LoVo (cell line): ENCODE measurements around the gene TMEM234.

Source experiments
- DNase-seq: peaks from one replicate; pipeline ENCODE4 v3.0.0-alpha.2; 2016; ENCODE audit warnings: low spot score

TMEM234 gene

GRCh38 chr1:32199717-32200072, 22.5 kb downstream of the TMEM234 start:
- DNase-seq = no peak

- DNase-seq = no peak
Measured at GRCh38 chr1:32199043-32199716, 23.0 kb downstream of the TMEM234 start.

- DNase-seq = no peak
Measured at GRCh38 chr1:32198237-32199042, 23.7 kb downstream of the TMEM234 start.

- no peak for DNase-seq
Measured at GRCh38 chr1:32197837-32198236, 24.3 kb downstream of the TMEM234 start.

GRCh38 chr1:32197074-32197473, 25.1 kb downstream of the TMEM234 start:
- no peak for DNase-seq

GRCh38 chr1:32195972-32196823, 26.0 kb downstream of the TMEM234 start:
- no peak for DNase-seq

- no peak for DNase-seq
Measured at GRCh38 chr1:32195531-32195930, 26.6 kb downstream of the TMEM234 start.

- no peak for DNase-seq
Measured at GRCh38 chr1:32194984-32195383, 27.2 kb downstream of the TMEM234 start.

- no peak for DNase-seq
Measured at GRCh38 chr1:32192220-32192948, 29.8 kb downstream of the TMEM234 start.

GRCh38 chr1:32187850-32188249, 34.3 kb downstream of the TMEM234 start:
- DNase-seq = no peak

- DNase-seq = no peak
Measured at GRCh38 chr1:32186491-32186890, 35.7 kb downstream of the TMEM234 start.

- DNase-seq = no peak
Measured at GRCh38 chr1:32186077-32186476, 36.1 kb downstream of the TMEM234 start.

GRCh38 chr1:32184650-32185049, 37.5 kb downstream of the TMEM234 start:
- DNase-seq = no peak

- DNase-seq = no peak
Measured at GRCh38 chr1:32182060-32182459, 40.1 kb downstream of the TMEM234 start.

- DNase-seq = no peak
Measured at GRCh38 chr1:32181563-32181962, 40.6 kb downstream of the TMEM234 start.

GRCh38 chr1:32181065-32181464, 41.1 kb downstream of the TMEM234 start:
- no peak for DNase-seq

- DNase-seq = peak; percentile 25
Measured at GRCh38 chr1:32180186-32181060, 41.7 kb downstream of the TMEM234 start.

GRCh38 chr1:32179443-32180185, 42.5 kb downstream of the TMEM234 start, which contains the start of gene TXLNA:
Gene TXLNA, plus strand, starts transcription at chr1:32179675. Its CDS starts 671 bp downstream, at chr1:32180346.
- DNase-seq = peak; percentile 93

- no peak for DNase-seq
Measured at GRCh38 chr1:32179193-32179442, 43.0 kb downstream of the TMEM234 start.

- DNase-seq = no peak
Measured at GRCh38 chr1:32178380-32179192, 43.6 kb downstream of the TMEM234 start.
